SK-MEL-5 (cell line): Measurements from ENCODE around the gene USP12. TPM values are rescaled to one million over a fixed set of nuclear protein-coding genes. Genes with fewer than 3 reads are reported as not detected.

Experiments
- DNase-seq: peaks from one replicate; pipeline ENCODE4 v3.0.0-alpha.2; 2016; ENCODE audit warnings: low read depth, low spot score
- in situ Hi-C: cut with HindIII; loops from 2 replicates; pipeline ENCODE4 v1.10.0; 2016; ENCODE audit warnings: low sequenced_read_pairs, high pct_unique_total_duplicates, low pct_unique_long_range_greater_than_20kb
- total RNA-seq: library from RNA; depleted of rRNA; stranded (reverse); fragments of >200 nt; shearing (Covaris generic); gene quantifications from 2 replicates; pipeline ENCODE4 v1.2.3, GENCODE V29; 2014

The USP12 gene
- total RNA-seq, 1 experiment from 2014 or later: 20.7 TPM

DNA sequence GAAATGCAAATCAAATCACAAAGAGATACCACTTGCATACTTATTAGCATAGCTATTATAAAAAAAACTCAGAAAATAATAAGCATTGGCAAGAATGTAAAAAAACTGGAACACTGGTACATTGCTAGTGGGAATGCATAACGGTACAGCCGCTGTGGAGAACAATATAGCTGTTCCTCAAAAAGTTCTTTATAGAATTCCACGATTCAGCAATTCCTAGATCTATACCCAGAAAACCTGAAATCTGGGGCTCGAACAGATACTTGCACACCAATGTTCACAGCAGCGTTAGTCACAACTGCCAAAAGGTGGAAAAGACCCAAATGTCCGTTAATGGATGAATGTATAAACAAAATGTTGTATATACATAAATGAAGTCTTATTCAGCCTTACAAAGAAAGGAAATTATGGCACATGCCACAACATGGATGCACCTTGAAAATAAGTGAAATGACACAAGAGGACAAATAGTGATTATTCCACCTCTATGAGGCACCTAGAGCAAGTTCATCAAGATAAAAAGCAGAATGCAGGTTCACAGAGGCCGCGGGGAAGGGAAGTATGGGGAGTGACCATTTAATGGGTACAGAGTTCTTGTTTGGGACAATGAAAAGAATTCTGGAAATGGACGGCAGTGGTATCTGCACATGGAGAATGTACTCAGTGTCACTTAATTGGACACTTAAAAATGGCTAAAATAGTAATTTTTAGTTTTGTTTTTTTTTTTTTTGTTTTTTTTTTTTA, 107.2 kb downstream of the USP12 start:
- DNase-seq: no peak
- in situ Hi-C loops: no loop called here

- no peak for DNase-seq
- in situ Hi-C loops: no loop called here
These were observed 113.8 kb downstream of the USP12 start for GRCh38 chr13:27057817-27058216.

DNA sequence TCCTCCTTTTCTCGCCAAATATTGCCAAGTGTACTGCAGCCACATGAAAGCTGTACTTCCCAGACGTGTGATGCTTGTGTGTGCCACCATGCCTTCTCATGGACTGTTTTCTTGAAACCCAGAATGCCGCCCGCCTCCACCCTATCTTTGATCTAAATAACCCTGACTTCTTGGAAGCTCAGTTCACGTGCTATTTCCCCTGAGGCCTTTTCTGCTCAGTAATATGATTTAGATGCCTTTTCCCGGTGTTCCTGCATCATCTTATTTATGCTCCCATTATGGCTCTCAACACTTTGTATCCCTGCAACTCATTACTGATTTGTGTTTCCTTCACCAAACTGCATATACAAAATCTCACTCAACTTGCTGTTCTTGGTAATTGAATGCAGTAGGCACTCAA, 116.1 kb downstream of the USP12 start:
- no peak for DNase-seq
- in situ Hi-C loops: no loop called here

DNA sequence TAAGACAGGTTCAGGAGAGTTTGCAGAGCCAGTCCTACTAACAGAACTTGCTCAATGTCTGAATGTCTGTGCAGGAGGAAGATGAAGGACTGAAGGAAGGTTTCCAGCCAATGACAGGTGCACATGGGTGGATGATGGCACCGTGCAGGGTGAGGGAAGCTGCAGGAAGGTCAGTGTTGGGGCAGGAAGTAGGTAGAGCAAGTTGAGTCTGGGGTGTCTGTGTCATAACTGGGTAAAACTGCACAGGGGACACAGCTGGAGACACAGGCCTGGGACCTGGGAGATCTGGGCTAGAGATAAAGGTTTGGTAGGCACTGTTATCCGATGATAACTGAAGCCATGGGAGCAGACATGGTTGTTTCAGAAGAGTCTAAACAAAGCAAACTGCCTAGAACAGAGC, 116.9 kb downstream of the USP12 start:
- in situ Hi-C loops: no loop called here
- no peak for DNase-seq

- no peak for DNase-seq
- in situ Hi-C loops: no loop called here
These were observed 117.6 kb downstream of the USP12 start for GRCh38 chr13:27053902-27054595.

DNA sequence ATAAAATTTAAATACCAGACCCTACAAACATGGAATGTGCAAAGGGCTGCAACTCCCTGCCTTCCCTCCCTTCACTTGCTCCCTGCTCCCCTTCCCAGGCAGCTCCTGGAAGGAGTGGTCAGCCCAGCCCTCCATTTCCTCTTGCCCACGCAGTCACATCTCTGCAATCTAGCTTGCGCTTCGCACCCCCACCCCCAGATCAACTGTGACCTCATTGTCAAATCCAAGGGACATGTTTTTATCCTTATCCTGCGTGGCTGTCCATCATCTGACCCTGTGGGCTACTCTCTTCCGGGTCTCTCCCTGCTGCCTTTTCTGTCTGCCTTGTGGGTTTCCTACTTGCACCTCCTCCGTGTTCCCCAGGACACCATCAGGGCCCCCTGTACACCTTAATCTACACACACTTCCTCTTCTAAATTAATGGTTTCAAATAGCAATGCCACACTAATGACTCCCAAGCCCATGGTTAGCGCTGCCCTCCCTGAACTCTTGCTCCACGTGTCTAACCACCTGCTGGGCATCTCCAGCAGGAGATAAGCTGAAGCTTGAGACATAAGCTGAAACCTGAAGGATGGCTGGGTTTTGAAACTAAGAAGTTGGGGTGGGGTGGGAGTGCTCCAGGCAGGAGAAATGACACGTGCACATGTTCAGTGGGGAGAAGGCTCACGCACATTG, 118.3 kb downstream of the USP12 start:
- in situ Hi-C loops: no loop called here
- DNase-seq: no peak

- in situ Hi-C loops: no loop called here
- no peak for DNase-seq
These were observed 118.9 kb downstream of the USP12 start for GRCh38 chr13:27052551-27053208.

DNA sequence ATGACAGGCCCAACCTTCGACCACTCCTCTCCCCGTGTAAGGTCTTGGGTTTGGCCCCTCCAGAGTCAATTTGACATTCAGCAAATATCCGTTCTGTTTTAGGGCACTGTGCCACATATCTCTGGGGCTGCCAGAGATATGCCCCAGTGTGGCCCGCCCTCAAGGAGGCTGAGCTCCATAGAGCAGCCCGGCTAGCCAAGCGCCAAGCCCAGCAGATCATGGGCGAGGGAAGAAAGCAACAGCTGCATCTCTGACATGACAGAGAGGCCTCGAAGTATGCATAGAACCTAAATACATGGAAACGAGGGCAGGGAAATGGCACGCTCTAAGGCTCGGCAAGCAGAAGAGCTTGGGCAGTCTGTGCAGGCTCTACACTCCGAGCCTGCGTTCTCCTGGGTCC, 124.5 kb downstream of the USP12 start:
- in situ Hi-C loops: no loop called here
- DNase-seq: no peak

- DNase-seq: no peak
- in situ Hi-C loops: no loop called here
These were observed 126.6 kb downstream of the USP12 start for GRCh38 chr13:27044837-27045570.

DNA sequence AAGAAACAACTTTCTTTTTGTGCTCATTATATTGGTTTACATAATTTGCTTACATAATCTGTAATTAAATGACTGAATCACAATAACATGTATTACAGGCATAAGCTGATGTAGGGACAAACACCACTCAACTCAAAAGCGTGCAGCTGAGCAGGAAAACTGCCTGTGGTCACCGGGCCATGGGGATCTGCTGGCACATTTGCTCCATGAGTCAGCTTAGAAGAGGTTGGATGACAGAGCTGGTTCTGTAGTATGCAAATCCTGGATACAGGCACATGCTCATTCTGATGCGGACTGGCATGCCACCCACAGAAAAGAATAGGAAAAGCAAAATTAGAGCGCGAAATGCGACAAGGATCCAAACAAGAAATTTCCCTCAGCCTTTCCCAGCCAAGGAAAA, 128.6 kb downstream of the USP12 start:
- DNase-seq: peak; percentile 75
- in situ Hi-C loops: no loop called here

DNA sequence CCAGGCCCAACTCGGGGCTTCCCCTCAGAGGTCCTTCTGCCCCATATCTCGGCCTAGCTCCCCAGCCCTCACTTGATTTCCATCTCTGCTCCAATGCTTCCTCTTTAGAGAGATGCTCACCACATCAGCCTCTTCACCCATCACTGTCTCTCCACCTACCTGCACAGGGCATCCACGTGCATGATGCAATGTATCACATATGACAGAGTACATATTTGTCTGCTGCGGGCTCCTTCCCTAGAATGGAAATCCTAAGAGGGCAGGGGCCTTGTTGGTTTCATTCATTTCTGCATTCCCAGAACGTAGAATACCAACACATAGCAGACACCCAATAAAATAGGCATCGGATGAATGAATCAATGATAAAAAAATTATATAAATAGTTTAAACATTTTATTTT, 130.3 kb downstream of the USP12 start:
- no peak for DNase-seq
- in situ Hi-C loops: no loop called here

- in situ Hi-C loops: no loop called here
- no peak for DNase-seq
These were observed 130.8 kb downstream of the USP12 start for GRCh38 chr13:27040826-27041108.

- DNase-seq: no peak
- in situ Hi-C loops: no loop called here
These were observed 132.4 kb downstream of the USP12 start for GRCh38 chr13:27039171-27039701.

- in situ Hi-C loops: no loop called here
- DNase-seq: no peak
These were observed 133.3 kb downstream of the USP12 start for GRCh38 chr13:27038323-27038722.

- in situ Hi-C loops: no loop called here
- DNase-seq: no peak
These were observed 134.0 kb downstream of the USP12 start for GRCh38 chr13:27037571-27037970.

GRCh38 chr13:27037171-27037570, 134.4 kb downstream of the USP12 start:
- no peak for DNase-seq
- in situ Hi-C loops: no loop called here

DNA sequence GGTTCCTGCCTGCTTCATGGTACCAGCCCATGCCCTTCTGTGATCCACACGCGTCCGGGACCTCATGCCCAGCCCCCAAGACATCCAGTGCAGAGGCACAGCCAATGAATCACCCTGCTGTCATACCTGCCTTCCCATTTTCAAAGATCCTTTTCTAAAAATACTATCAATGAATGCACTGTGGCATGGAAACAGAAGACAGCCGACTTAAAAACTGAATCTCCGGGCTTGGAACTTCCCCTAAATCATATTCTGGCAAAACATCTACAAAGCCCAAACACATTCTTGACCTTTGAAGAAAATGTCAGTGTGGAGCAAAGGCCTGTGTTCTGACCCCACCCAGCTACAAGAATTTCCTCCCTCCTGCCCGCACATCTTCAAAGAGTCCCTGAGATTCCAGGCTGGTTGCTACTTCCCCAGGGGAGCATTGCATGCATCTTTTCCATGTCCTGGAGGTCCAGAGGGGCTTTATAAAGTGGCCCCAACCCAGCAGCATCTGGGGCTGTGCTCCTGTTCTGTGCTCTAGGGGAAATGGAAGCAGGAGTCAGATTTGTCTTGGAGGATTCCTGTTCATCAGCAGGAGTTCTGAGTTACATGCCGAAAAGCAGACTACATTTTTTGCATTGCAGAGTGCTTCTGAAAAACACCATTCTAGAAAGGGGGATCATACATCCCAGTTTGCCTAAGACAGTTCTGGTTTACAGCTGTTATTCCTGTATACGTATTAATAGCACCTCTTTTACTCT, 135.2 kb downstream of the USP12 start:
- in situ Hi-C loops: no loop called here
- peak; percentile 10 for DNase-seq
